ENCODE results near the gene AATK. TPM values are rescaled to one million over a fixed set of nuclear protein-coding genes. Genes with fewer than 3 reads are reported as not detected.
"Not testable (repeated sequence)": the region's sequence is repeated elsewhere in the genome, so short reads cannot be mapped to it uniquely, and the experiment has no call there.

AATK gene
- total RNA-seq, 2 experiments from 2014 or later = 0.78 to 1.0 TPM

DNA sequence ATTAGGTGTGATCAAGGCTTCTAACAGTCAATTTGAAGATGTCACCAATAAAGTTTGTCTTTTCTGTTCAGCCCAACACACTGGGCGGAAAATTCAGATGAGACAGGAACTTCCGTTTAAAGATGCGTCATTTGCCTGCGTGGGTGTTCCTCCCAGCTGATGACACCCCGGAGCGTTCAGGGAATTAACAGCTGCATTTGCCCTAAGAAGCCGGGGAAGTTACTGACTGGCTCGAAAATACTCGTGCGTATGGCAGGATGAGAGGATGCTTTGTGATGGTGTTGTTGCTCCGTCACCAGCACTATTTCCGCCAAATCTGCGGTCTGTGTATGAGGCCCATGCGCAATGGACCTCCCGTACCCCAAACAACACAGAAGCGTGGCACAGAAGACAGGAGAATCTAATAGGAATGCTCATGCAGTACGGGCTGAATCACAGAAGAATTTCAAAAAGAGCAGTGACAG is 12.6 kb downstream of the AATK start:
- Mint-ChIP-seq H3K36me3 (no peaks in the 10 kb centered on the region), H3K27me3 (peaks cover 2% of the 10 kb centered on the region), H3K4me1 (ENCODE audit: low read depth) (peaks cover 7% of the 10 kb centered on the region), H3K27ac (peak overlapping the region; percentile 72), H3K9me3 (no peaks in the 10 kb centered on the region), H3K4me3 (peak overlapping the region; percentile 41)
- CTCF ChIA-PET = no interaction called here
- POLR2A ChIA-PET = interaction anchor here (1.1 kb wide), 1 partner anchor 32 kb away, joined by 3 read pairs; no protein-coding TSS in a partner anchor
- intact Hi-C loops (cut with micrococcal nuclease) = no loop called here
- peak; percentile 60 for DNase-seq

DNA sequence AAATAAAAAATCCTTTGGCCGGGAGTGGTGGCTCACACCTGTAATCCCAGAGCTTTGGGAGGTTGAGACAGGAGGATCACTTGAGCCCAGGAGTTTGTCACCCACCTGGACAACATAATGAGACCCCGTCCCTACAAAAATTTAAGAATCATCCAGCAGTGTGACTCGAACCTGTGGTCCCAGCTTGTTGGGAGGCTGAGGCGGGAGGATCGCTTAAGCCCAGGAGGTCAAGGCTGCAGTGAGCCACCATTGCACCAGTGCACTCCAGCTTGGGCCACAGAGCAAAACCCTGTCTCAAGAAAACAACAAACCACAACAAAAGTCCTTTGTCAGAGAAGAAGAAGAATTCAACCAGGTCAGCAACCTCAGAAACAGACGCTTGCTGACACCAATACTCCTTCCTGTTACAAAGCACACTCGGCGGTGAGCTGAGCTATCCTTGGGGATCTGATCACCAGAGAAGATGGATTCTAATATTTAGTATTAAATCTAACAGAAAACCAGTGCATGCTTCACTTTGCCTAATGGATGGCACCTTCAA is 13.7 kb downstream of the AATK start:
- H3K27me3 Mint-ChIP-seq = peaks cover 2% of the 10 kb centered on the region
- no peak overlapping the region for H3K4me3 Mint-ChIP-seq
- CTCF ChIA-PET = no interaction called here
- peaks cover 7% of the 10 kb centered on the region for H3K4me1 Mint-ChIP-seq (ENCODE audit: low read depth)
- POLR2A ChIA-PET = interaction anchor here (1.1 kb wide), 1 partner anchor 33 kb away, joined by 3 read pairs; no protein-coding TSS in a partner anchor
- intact Hi-C loops (cut with micrococcal nuclease) = no loop called here
- H3K27ac Mint-ChIP-seq = peak overlapping the region; percentile 30
- no peaks in the 10 kb centered on the region for H3K9me3 Mint-ChIP-seq
- no peaks in the 10 kb centered on the region for H3K36me3 Mint-ChIP-seq
- no peak for DNase-seq

DNA sequence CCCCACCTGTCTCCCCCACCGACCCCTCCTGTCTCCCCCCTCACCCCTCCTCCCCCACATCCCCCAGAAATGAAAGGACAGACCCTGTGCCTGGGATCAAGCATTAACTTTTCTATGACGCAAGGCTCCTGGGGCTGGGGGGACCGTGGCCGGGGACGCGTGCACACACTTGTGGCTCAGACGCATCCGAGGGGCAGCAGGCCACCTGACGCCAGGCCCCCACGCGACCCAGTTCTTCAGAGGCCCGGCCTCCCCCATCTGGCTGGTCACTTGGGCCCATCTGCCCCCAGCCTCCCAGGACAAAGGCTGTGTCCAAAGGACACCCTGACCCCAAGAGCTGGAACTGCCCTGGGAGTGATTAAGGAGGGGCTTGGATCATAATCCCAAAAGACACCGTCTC is 14.7 kb downstream of the AATK start:
- DNase-seq = no peak
- intact Hi-C loops (cut with micrococcal nuclease) = no loop called here

DNA sequence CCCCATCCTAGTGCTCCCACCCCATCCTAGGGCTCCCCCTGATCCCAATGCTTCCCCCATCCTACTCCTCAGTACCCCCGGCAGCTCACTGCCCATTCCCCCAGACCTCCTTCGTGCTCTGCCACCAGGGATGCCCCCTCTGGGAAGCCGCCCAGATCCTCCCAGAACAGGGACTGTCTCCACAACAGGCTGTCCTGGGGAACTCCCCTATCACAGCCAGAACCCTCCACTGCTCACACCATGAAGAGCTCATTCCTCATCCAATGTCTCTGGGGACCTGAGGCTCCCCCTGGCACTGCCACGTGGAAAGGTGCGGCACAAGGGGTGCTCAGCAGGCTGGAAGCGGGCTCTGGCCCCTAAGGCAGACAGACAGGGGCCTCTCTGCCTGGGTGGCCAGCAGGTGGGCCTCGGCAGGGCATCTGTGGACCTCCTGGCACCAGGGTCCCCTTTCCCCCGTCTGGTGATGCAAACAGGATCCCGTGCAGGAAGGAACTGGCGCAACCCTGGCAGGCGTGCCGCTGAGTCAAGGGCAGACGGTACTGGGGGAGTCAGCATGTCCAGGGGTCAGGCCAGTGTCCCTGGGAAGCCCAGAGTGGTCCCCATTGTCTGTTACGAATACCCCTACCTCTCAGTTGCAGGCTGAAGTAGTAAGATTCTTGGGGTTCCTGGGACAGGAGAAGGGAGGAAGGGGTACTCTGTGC is 15.5 kb downstream of the AATK start:
- H3K36me3 Mint-ChIP-seq = no peaks in the 10 kb centered on the region
- CTCF ChIA-PET = no interaction called here
- H3K27me3 Mint-ChIP-seq = peaks cover 2% of the 10 kb centered on the region
- no peak overlapping the region for H3K27ac Mint-ChIP-seq
- no peaks in the 10 kb centered on the region for H3K9me3 Mint-ChIP-seq
- intact Hi-C loops (cut with micrococcal nuclease) = no loop called here
- no peak overlapping the region for H3K4me3 Mint-ChIP-seq
- peaks cover 7% of the 10 kb centered on the region for H3K4me1 Mint-ChIP-seq (ENCODE audit: low read depth)
- DNase-seq = no peak
- POLR2A ChIA-PET = no interaction called here

More for the DNA sequence above, 14.7 kb downstream of the AATK start:
- ChIA-PET POLR2A (no interaction called here), CTCF (no interaction called here)
- Mint-ChIP-seq H3K4me1 (ENCODE audit: low read depth) (peaks cover 7% of the 10 kb centered on the region), H3K36me3 (no peaks in the 10 kb centered on the region), H3K9me3 (no peaks in the 10 kb centered on the region), H3K4me3 (no peak overlapping the region), H3K27ac (no peak overlapping the region), H3K27me3 (peaks cover 2% of the 10 kb centered on the region)

DNA sequence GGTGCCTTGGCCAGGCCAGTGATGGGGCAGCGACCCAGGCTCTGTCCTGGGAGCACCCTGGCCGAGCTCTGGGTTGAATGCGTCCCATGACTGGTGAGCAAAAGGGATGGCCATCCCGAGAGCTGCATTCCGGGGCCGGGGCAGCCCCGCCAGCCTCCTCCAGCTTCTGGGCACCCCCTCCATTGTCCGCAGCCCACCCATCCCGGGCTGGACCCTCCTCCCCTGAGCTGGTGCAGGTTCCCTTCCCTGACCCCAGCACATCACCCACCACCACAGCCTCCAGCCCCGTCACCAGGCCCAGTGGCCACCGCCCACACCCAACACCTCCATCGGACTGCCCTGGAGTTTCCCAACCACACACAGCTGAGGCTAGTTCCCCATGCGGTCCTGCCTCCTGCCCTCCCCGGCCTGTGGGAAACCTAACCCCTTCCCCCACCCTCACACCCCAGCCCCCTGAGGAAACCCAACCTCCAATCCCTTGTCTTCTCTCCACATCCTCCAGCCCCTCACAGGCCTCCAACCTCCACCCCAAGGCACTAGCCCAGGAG is 17.0 kb downstream of the AATK start:
- CTCF ChIA-PET = no interaction called here
- H3K27ac Mint-ChIP-seq = no peak overlapping the region

DNA sequence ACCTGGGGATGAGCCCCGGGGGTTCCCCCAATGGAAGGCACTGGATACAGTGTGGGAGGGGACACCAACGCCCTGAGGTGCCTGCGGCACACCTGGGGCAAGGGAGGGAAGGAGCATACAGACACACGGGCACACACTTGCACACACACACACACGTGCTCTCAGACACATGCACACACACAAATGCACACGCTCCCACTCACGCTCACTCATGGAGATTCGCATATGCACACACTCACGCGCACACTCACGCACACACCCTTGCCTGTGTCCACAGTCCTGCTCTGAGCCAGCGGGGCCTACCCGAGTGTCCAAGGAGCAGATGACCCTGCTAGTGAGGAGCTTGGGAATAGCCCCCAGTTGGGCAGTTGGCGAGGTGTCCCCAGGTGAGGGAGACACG is 17.4 kb downstream of the AATK start:
- H3K4me1 Mint-ChIP-seq (ENCODE audit: low read depth) = peaks cover 7% of the 10 kb centered on the region
- POLR2A ChIA-PET = no interaction called here
- CTCF ChIA-PET = interaction anchor here (0.5 kb wide), 1 partner anchor 100 kb away, joined by 3 read pairs; no protein-coding TSS in a partner anchor
- H3K9me3 Mint-ChIP-seq = no peaks in the 10 kb centered on the region
- intact Hi-C loops (cut with micrococcal nuclease) = no loop called here
- peaks cover 2% of the 10 kb centered on the region for H3K27me3 Mint-ChIP-seq
- H3K27ac Mint-ChIP-seq = no peak overlapping the region
- DNase-seq = no peak
- no peaks in the 10 kb centered on the region for H3K36me3 Mint-ChIP-seq
- H3K4me3 Mint-ChIP-seq = no peak overlapping the region

More for the DNA sequence above, 17.0 kb downstream of the AATK start:
- POLR2A ChIA-PET = no interaction called here
- peaks cover 2% of the 10 kb centered on the region for H3K27me3 Mint-ChIP-seq
- no peak for DNase-seq
- intact Hi-C loops (cut with micrococcal nuclease) = no loop called here
- peaks cover 7% of the 10 kb centered on the region for H3K4me1 Mint-ChIP-seq (ENCODE audit: low read depth)
- H3K4me3 Mint-ChIP-seq = no peak overlapping the region
- no peaks in the 10 kb centered on the region for H3K36me3 Mint-ChIP-seq
- no peaks in the 10 kb centered on the region for H3K9me3 Mint-ChIP-seq

DNA sequence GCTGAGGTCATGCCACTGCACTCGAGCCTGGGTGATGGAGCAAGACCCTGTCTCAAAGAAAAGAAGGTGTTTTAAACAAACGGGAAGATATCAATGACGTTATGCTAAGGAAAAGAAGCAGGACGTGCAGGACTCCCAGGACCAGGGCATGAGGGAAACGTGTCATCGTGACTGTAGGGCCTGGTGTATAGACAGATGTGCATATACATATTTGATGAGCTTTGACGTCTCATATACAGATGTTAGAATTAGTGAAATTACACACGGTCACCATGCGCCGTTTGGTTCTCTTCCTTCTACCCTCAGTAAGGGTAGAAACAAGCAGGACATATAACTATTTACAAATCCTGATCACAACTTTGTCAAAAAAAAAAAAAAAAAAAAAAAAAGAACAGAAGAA is 18.3 kb downstream of the AATK start:
- H3K27ac Mint-ChIP-seq = no peak overlapping the region
- intact Hi-C loops (cut with micrococcal nuclease) = no loop called here
- CTCF ChIA-PET = no interaction called here
- H3K9me3 Mint-ChIP-seq = no peaks in the 10 kb centered on the region
- no peaks in the 10 kb centered on the region for H3K27me3 Mint-ChIP-seq
- H3K36me3 Mint-ChIP-seq = no peaks in the 10 kb centered on the region
- H3K4me3 Mint-ChIP-seq = no peak overlapping the region
- POLR2A ChIA-PET = no interaction called here
- peaks cover 2% of the 10 kb centered on the region for H3K4me1 Mint-ChIP-seq (ENCODE audit: low read depth)
- no peak for DNase-seq

DNA sequence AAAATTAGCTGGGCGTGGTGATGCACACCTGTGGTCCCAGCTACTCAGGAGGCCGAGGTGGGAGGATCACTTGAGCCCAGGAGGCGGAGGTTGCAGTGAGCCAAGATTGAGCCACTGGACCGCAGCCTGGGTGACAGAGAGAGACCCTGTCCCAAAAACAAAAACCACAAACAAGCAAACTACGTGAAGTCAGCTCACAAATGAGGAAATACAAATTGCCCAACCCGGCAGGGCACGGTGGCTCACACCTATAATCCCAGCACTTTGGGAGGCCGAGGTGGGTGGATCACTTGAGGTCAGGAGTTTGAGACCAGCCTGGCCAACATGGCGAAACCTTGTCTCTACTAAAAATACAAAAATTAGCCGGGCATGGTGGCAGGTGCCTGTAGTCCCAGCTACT is 19.8 kb downstream of the AATK start:
- intact Hi-C loops (cut with micrococcal nuclease); H3K4me3 Mint-ChIP-seq; POLR2A ChIA-PET; H3K9me3 Mint-ChIP-seq; H3K36me3 Mint-ChIP-seq; DNase-seq; H3K27me3 Mint-ChIP-seq; H3K27ac Mint-ChIP-seq; H3K4me1 Mint-ChIP-seq (ENCODE audit: low read depth); CTCF ChIA-PET: not testable (repeated sequence)

DNA sequence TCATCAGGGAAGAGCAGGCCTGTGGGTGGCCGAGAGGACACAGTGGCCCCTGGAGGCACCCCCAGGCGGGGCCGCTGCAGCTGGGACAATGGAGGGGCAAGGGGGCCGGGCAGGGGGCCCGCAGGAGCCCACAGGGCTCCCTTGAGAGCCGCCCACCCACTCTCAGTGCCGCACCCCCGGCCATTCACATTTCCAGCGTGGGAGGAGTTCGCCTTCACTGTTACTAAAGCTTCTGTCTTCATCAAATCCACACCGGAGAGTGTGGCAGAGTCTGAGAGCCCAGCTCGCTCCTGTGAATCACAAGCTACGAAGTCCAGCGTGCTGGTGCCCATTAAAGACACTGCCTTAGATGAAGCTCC is 21.6 kb downstream of the AATK start:
- Mint-ChIP-seq H3K4me1 (ENCODE audit: low read depth) (no peaks in the 10 kb centered on the region), H3K27ac (no peak overlapping the region), H3K9me3 (no peaks in the 10 kb centered on the region), H3K27me3 (peaks cover 2% of the 10 kb centered on the region), H3K4me3 (no peak overlapping the region), H3K36me3 (no peaks in the 10 kb centered on the region)
- POLR2A ChIA-PET = interaction anchor here (1.7 kb wide), 1 partner anchor 94 kb away, joined by 4 read pairs; the partner anchor contains the start of genes NDUFAF8 and TEPSIN
- CTCF ChIA-PET = interaction anchor here (1.5 kb wide), 1 partner anchor 56 kb away, joined by 4 read pairs; no protein-coding TSS in a partner anchor
- intact Hi-C loops (cut with micrococcal nuclease) = no loop called here
- DNase-seq = no peak

DNA sequence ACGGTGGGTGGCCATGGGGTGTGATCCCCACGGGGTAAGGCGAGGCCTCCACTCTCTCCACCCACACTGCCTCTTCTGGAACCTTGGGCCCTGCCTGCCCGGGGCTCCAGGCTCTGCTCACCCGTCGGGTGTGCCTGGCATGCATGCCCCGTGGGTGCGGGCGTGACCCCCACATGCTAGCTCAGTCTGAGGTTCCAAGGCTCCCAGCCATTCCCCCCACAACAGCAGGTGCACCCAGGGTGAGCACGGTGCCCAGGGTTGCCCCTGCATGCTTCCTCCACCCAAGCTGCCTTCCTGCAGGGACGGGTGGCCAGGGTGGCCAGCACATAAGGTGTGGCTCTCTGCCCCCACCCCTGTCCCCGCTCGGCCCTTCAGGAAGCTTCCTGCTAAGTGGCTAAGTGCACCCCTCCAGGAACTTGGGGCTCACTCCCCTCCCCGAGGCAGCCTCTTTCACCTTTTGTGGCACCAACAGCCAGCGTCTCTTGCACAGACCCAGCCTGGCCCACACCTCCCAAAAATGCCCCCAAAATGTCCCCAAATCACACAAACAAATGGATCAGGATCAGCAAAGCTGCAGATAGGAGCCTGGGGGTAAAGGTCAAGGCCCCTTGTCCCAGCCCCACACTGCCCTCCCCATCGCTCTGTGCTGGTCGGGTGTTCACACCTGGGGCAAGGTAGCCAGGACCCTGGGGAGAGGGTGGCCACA is 22.2 kb downstream of the AATK start:
- peaks cover 3% of the 10 kb centered on the region for H3K9me3 Mint-ChIP-seq
- intact Hi-C loops (cut with micrococcal nuclease) = no loop called here

DNA sequence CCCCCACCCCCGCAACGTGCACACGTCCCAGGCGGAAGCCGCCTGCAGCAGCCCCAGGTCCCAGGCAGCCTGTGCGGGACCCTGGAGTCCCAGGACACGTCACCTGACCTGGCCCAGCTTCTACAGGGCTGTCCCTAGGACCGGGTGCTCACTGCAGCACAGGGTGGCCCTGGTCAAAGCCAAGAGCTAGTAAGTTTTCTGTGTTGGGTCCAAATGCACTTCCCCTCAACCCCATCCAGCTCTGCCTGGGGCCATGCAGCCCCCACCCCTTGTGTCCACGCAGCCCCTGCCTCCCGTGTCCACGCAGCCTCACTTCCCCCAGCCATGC is 22.9 kb downstream of the AATK start:
- Mint-ChIP-seq H3K4me3 (no peak overlapping the region), H3K4me1 (ENCODE audit: low read depth) (no peaks in the 10 kb centered on the region), H3K27ac (no peak overlapping the region), H3K27me3 (peaks cover 2% of the 10 kb centered on the region), H3K9me3 (peaks cover 10% of the 10 kb centered on the region), H3K36me3 (no peaks in the 10 kb centered on the region)
- DNase-seq = no peak
- CTCF ChIA-PET = interaction anchor here (0.6 to 1.9 kb wide), 4 partner anchors 86 to 955 kb away, joined by 3 to 5 read pairs (median 3); no protein-coding TSS in a partner anchor
- intact Hi-C loops (cut with micrococcal nuclease) = no loop called here
- POLR2A ChIA-PET = no interaction called here

More for the DNA sequence above, 22.2 kb downstream of the AATK start:
- Mint-ChIP-seq H3K4me3 (no peak overlapping the region), H3K27ac (no peak overlapping the region), H3K4me1 (ENCODE audit: low read depth) (no peaks in the 10 kb centered on the region), H3K36me3 (no peaks in the 10 kb centered on the region), H3K27me3 (peaks cover 2% of the 10 kb centered on the region)
- ChIA-PET CTCF (interaction anchor here (0.6 to 1.9 kb wide), 5 partner anchors 57 to 955 kb away, joined by 3 to 5 read pairs (median 3); no protein-coding TSS in a partner anchor), POLR2A (interaction anchor here (1.7 kb wide), 1 partner anchor 95 kb away, joined by 4 read pairs; the partner anchor contains the start of genes NDUFAF8 and TEPSIN)
- no peak for DNase-seq

Measured in activated CD4-positive, alpha-beta memory T cell treated with anti-CD3 and anti-CD28 coated beads for 36 hours (primary cell).